Liver (tissue), 3 donors: ENCODE measurements around the gene MYF5.

ENCODE experiments used
- HNF4A ChIP-seq, 2 donors: conservative IDR thresholded peaks; 2 replicates each; pipeline ENCODE4 v1.6.1; 2016; ENCODE audit warnings: antibody characterized with exemption in 2 of 2, mild to moderate bottlenecking in 2 of 2
- SP1 ChIP-seq: IDR thresholded peaks from 2 replicates; pipeline ENCODE4 v1.6.1; 2018; ENCODE audit warnings: antibody characterized with exemption, mild to moderate bottlenecking
- TF ChIP-seq, protein P1 (sequence below): fragments of 150-350 bp; IDR thresholded peaks from 2 replicates; pipeline ENCODE4 v1.5.1; 2017; ENCODE audit warnings: improper control_type of control experiment, low read depth, low read length; ENCODE audit not compliant: missing input control
- donor health status: healthy.
- donor health status: healthy.

DNA sequence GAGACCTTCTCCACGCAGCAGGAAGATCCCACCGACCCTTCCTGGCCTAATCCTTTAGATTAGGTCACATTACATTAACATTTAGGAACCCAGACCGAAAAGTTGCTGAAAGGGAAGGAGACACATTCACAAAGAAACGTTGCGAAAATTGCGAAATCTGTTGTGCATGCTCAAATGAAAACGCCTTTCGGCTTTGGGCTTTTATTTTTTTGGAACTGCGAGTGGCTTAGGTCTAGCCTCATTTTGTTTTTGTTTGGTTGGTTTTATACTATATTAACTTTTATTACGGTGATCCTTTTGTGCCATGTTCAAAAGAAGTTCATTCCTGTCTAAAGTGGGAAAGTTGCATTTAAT is 7.8 kb upstream of the MYF5 start:
- TF ChIP-seq SP1 (no peak), HNF4A (conservative IDR thresholded peaks at IDR 0.05) (no peak)
- TF ChIP-seq, protein P1, sequence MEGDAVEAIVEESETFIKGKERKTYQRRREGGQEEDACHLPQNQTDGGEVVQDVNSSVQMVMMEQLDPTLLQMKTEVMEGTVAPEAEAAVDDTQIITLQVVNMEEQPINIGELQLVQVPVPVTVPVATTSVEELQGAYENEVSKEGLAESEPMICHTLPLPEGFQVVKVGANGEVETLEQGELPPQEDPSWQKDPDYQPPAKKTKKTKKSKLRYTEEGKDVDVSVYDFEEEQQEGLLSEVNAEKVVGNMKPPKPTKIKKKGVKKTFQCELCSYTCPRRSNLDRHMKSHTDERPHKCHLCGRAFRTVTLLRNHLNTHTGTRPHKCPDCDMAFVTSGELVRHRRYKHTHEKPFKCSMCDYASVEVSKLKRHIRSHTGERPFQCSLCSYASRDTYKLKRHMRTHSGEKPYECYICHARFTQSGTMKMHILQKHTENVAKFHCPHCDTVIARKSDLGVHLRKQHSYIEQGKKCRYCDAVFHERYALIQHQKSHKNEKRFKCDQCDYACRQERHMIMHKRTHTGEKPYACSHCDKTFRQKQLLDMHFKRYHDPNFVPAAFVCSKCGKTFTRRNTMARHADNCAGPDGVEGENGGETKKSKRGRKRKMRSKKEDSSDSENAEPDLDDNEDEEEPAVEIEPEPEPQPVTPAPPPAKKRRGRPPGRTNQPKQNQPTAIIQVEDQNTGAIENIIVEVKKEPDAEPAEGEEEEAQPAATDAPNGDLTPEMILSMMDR: no peak
